AG04450 (cell line): ENCODE data around the gene CENPO. TPM values are rescaled to one million over a fixed set of nuclear protein-coding genes. Genes with fewer than 3 reads are reported as not detected.

Source experiments
- CTCF ChIA-PET: fragments of 300-600, 350-600 bp; formaldehyde crosslinking; extraction: SDS; loops from one replicate; lab custom pipeline; 2022; ENCODE audit warnings: antibody characterized with exemption, inconsistent platforms; lab: Charles Lee
- POLR2A ChIA-PET: fragments of 350-600 bp; formaldehyde crosslinking; extraction: SDS; loops from one replicate; lab custom pipeline; 2021; ENCODE audit warnings: antibody characterized with exemption, inconsistent platforms; lab: Yijun Ruan, JAX
- DNase-seq: peaks from one replicate; pipeline ENCODE4 v3.0.0-alpha.2; 2011; ENCODE audit warnings: low read depth, low spot score
- H3K27ac ChIP-seq: one replicate; pipeline ENCODE4 v1.5.1; 2012; ENCODE audit warnings: low read depth, low read length, control low read depth
- H3K27me3 ChIP-seq: one replicate; pipeline ENCODE4 v1.6.0; 2012; ENCODE audit warnings: low read length; ENCODE audit not compliant: control insufficient read depth, insufficient read depth
- H3K4me3 ChIP-seq: 2 replicates; pipeline ENCODE4 v1.5.1; 2011; ENCODE audit warnings: mild to moderate bottlenecking, low read depth, low read length, control low read depth
- H3K9me3 ChIP-seq: 2 replicates; pipeline ENCODE4 v1.5.1; 2012; ENCODE audit warnings: low read length; ENCODE audit not compliant: control insufficient read depth, insufficient read depth
- polyA plus RNA-seq: library from polyadenylated mRNA; depleted of rRNA; stranded (reverse); fragments of >200 nt; gene quantifications from 2 replicates; pipeline ENCODE4 v1.2.3, GENCODE V29; 2011
- TF ChIP-seq, protein P1 (sequence below): IDR thresholded peaks from 2 replicates; pipeline ENCODE4 v1.5.1; 2011; ENCODE audit warnings: low read depth, low read length, control low read depth, inconsistent platforms

Gene CENPO
- polyA plus RNA-seq, 1 experiment, result 15.7 TPM

DNA sequence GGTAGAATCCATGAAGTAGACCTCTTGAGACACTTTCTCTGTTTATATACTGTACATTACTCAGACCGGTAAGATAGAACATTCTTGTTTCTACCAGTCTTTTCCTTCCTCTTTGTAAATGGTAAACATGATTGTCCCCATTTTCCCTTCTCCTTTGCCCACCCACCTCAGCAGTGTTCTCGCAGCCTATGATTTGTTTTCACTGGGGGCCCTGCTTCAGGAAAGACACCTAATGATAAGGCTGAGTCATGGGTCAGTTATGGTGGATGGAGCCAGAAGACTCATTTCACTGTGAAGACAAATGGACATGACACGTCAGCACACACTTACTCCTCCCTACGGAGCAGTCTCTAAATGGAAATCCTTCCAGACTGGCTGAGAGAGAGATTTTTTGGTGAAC, 23.7 kb downstream of the CENPO start:
- ChIA-PET CTCF (interaction anchor here (2.6 kb wide), 1 partner anchor 407 kb away, joined by 10 read pairs; no protein-coding TSS in a partner anchor), POLR2A (interaction anchor here (0.6 kb wide), 1 partner anchor 42 kb away, joined by 3 read pairs; no protein-coding TSS in a partner anchor)
- no peaks in the 10 kb centered on the region for H3K27me3 ChIP-seq
- no peak overlapping the region for H3K4me3 ChIP-seq
- peak; percentile 56 for DNase-seq
- TF ChIP-seq, protein P1, sequence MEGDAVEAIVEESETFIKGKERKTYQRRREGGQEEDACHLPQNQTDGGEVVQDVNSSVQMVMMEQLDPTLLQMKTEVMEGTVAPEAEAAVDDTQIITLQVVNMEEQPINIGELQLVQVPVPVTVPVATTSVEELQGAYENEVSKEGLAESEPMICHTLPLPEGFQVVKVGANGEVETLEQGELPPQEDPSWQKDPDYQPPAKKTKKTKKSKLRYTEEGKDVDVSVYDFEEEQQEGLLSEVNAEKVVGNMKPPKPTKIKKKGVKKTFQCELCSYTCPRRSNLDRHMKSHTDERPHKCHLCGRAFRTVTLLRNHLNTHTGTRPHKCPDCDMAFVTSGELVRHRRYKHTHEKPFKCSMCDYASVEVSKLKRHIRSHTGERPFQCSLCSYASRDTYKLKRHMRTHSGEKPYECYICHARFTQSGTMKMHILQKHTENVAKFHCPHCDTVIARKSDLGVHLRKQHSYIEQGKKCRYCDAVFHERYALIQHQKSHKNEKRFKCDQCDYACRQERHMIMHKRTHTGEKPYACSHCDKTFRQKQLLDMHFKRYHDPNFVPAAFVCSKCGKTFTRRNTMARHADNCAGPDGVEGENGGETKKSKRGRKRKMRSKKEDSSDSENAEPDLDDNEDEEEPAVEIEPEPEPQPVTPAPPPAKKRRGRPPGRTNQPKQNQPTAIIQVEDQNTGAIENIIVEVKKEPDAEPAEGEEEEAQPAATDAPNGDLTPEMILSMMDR, result no peak
- no peaks in the 10 kb centered on the region for H3K9me3 ChIP-seq
- H3K27ac ChIP-seq, result peak overlapping the region; percentile 62

DNA sequence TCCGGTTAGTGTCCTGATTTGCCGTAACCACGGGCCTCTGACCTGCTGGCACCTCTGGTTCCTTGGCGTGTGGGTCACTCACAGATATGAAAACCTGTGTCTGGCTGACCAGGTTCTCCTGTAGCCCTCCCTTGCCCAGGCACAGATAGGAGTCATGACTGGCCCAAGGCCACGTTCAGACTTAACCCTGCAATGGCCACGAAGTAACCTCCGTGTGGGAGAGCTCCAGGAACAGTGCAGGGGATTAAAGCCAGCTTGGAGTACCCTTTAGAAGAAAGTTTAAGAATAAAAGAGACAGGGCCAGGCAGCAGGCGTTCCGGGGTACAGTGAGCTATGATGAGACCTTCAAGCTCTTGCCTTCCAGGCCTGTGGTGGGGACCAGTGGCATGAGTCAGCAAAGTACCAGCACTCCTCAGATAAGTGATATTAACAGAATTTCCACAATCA, 25.5 kb downstream of the CENPO start:
- Histone ChIP-seq H3K4me3 (no peak overlapping the region), H3K9me3 (no peaks in the 10 kb centered on the region), H3K27me3 (no peaks in the 10 kb centered on the region), H3K27ac (no peak overlapping the region)
- DNase-seq, result no peak
- ChIA-PET POLR2A (interaction anchor here (0.6 to 0.9 kb wide), 2 partner anchors 26 to 506 kb away, joined by 3 read pairs; partner anchors contain the start of genes CENPO and PTRHD1), CTCF (interaction anchor here (0.6 to 2.6 kb wide), 6 partner anchors 9 to 409 kb away, joined by 3 to 10 read pairs (median 4); partner anchors contain the start of genes CENPO and PTRHD1)
- TF ChIP-seq, protein P1, result no peak

DNA sequence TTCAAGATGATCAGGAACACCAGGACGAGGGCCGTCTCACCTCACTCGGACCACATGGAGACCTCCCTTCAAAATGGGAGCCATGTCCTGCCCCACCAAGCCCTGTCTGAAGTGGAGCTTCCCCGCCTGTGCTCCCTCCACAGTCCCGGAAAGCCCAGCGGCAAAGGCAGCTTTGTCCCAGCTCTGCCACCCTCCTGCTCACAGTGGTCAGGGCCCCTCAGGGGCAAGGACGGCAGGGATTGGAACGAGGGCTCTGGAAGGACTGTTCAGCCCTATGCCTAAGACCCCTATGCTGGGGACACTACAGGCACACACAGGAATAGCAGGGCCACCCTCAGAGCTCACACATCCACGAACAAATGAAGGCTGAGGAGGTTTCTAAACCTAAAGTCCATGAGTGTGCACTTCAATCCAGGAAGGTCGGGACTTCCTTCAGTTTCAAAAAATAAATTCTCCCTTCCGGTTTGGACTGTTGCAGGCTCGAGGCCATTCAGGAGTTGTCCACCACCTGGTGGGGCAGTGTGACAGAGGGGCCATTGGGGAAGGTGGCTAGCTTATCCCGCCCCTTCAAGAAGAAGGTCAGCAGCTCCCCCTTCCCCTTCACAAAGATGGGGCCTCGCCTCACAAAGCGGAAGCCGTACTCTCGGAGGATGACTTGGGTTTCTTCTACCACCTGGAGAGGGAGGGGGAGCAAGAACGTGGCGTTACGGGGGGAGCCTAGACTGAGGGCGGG, 26.4 kb downstream of the CENPO start:
- TF ChIP-seq, protein P1, result no peak
- no peaks in the 10 kb centered on the region for H3K27me3 ChIP-seq
- DNase-seq, result no peak
- ChIA-PET CTCF (interaction anchor here (0.6 to 2.6 kb wide), 6 partner anchors 8 to 409 kb away, joined by 3 to 10 read pairs (median 4); no protein-coding TSS in a partner anchor), POLR2A (interaction anchor here (0.9 kb wide), 1 partner anchor 27 kb away, joined by 3 read pairs; the partner anchor contains the start of genes CENPO and PTRHD1)
- no peaks in the 10 kb centered on the region for H3K9me3 ChIP-seq
- no peak overlapping the region for H3K4me3 ChIP-seq
- no peak overlapping the region for H3K27ac ChIP-seq

DNA sequence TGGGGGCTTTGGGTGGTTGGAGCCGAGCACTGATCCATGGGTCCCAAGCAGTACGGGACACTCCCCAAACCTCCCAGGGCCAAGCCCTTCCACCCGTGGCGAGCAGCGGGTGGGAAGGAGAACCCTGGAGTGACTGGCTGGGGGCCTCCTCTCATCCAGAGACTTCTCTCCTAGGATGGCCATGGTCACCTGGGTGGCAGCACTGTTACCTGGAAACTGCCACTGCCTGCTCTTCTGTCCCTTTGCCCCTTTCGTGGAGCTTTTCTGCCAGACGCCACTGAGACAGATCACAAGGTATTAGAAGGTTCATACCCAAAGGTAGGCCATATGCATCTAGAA, 26.9 kb downstream of the CENPO start:
- TF ChIP-seq, protein P1, result no peak
- H3K27ac ChIP-seq, result no peak overlapping the region
- DNase-seq, result no peak
- H3K27me3 ChIP-seq, result no peaks in the 10 kb centered on the region
- ChIA-PET CTCF (interaction anchor here (1.1 kb wide), 2 partner anchors 8 to 30 kb away, joined by 4 read pairs; no protein-coding TSS in a partner anchor), POLR2A (no interaction called here)
- H3K9me3 ChIP-seq, result no peaks in the 10 kb centered on the region
- no peak overlapping the region for H3K4me3 ChIP-seq
